ENCODE results near the gene PDZRN4. TPM values are rescaled to one million over a fixed set of nuclear protein-coding genes. Genes with fewer than 3 reads are reported as not detected.
"Not testable (repeated sequence)": the region's sequence is repeated elsewhere in the genome, so short reads cannot be mapped to it uniquely, and the experiment has no call there.

The PDZRN4 gene
- total RNA-seq, 1 donor, result 2.4 TPM

- DNase-seq (ENCODE audit: low read depth in 2 of 3, low spot score in 2 of 3), result not testable (repeated sequence)
Observed at GRCh38 chr12:41615174-41615573, 427.1 kb downstream of the PDZRN4 start.

- no peak for DNase-seq (ENCODE audit: low read depth in 2 of 3, low spot score in 2 of 3)
Observed at GRCh38 chr12:41619705-41620104, 431.6 kb downstream of the PDZRN4 start.

GRCh38 chr12:41621291-41621690, 433.2 kb downstream of the PDZRN4 start:
- no peak for DNase-seq (ENCODE audit: low read depth in 2 of 3, low spot score in 2 of 3)
